ENCODE data around the gene ATP7B.

DNA sequence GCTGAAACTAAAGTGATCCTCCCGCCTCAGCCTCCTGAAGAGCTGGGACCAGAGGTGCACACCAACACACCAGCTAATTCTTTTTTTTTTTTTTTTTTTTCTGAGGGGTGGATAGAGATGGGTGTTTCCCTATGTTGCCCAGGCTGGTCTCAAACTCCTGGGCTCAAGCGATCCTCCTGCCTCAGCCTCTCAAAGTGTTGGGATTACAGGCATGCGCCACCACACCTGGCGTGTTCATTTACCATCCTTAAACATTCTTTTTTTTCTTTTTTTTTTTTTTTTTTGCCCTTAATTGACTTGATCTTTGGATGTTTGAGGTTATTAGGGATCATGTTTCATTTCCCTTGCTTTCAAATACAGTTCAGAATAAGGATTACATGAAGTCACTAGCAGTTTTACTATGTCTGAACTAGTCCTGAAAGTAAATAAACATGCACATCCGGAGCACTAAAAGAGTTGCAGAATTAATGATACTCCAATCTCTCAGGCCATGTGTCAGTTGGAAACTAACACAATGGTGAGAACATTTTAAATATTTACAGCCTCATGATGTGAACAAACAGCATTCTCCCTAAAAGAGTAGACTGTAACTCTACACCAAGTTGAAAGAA, 23.5 kb upstream of the ATP7B start:
- TF ChIP-seq, protein P1, sequence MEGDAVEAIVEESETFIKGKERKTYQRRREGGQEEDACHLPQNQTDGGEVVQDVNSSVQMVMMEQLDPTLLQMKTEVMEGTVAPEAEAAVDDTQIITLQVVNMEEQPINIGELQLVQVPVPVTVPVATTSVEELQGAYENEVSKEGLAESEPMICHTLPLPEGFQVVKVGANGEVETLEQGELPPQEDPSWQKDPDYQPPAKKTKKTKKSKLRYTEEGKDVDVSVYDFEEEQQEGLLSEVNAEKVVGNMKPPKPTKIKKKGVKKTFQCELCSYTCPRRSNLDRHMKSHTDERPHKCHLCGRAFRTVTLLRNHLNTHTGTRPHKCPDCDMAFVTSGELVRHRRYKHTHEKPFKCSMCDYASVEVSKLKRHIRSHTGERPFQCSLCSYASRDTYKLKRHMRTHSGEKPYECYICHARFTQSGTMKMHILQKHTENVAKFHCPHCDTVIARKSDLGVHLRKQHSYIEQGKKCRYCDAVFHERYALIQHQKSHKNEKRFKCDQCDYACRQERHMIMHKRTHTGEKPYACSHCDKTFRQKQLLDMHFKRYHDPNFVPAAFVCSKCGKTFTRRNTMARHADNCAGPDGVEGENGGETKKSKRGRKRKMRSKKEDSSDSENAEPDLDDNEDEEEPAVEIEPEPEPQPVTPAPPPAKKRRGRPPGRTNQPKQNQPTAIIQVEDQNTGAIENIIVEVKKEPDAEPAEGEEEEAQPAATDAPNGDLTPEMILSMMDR (IDR thresholded peaks at IDR 0.05; ENCODE audit: extremely low read depth in 1 of 2, insufficient read depth in 1 of 2, low read depth in 1 of 2, low read length in 2 of 2) = no peak
- TF ChIP-seq, protein P2, sequence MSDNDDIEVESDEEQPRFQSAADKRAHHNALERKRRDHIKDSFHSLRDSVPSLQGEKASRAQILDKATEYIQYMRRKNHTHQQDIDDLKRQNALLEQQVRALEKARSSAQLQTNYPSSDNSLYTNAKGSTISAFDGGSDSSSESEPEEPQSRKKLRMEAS (IDR thresholded peaks at IDR 0.05; ENCODE audit: insufficient read depth, insufficient read length) = no peak
- TF ChIP-seq MYC (IDR thresholded peaks at IDR 0.05; ENCODE audit: low read depth, low read length) = no peak
- no peak for TF ChIP-seq POLR2A (IDR thresholded peaks at IDR 0.05; ENCODE audit: low read depth, low read length)
- no peak for TF ChIP-seq EZH2 (IDR thresholded peaks at IDR 0.05; ENCODE audit: borderline replicate concordance, low read depth, low read length, severe bottlenecking)
- no peak for TF ChIP-seq POLR2AphosphoS5 (IDR thresholded peaks at IDR 0.05; ENCODE audit: insufficient read depth, low read depth, low read length)
- TF ChIP-seq JUN (IDR thresholded peaks at IDR 0.05; ENCODE audit: borderline replicate concordance, insufficient read depth, insufficient read length, low read depth) = no peak
